ENCODE measurements around the gene BCL2L14.
"Not testable (repeated sequence)": the region's sequence is repeated elsewhere in the genome, so short reads cannot be mapped to it uniquely, and the experiment has no call there.

The BCL2L14 gene

GRCh38 chr12:12097891-12098690 lies 27.4 kb downstream of the BCL2L14 start:
- in situ Hi-C loops (cut with HindIII; ENCODE audit: low sequenced_read_pairs), result loop anchor here (25.0 kb wide), 1 partner anchor 239 kb away; no protein-coding TSS in a partner anchor

- in situ Hi-C loops (cut with HindIII; ENCODE audit: low sequenced_read_pairs), result loop anchor here (25.0 kb wide), 1 partner anchor 239 kb away; no protein-coding TSS in a partner anchor
Observed at GRCh38 chr12:12098691-12099015, 27.9 kb downstream of the BCL2L14 start.

GRCh38 chr12:12099102-12099501 lies 28.4 kb downstream of the BCL2L14 start:
- in situ Hi-C loops (cut with HindIII; ENCODE audit: low sequenced_read_pairs), result loop anchor here (25.0 kb wide), 1 partner anchor 238 kb away; no protein-coding TSS in a partner anchor

GRCh38 chr12:12107678-12108077 lies 36.9 kb downstream of the BCL2L14 start:
- in situ Hi-C loops (cut with HindIII; ENCODE audit: low sequenced_read_pairs), result no loop called here

GRCh38 chr12:12108441-12109058 lies 37.8 kb downstream of the BCL2L14 start:
- in situ Hi-C loops (cut with HindIII; ENCODE audit: low sequenced_read_pairs), result no loop called here

GRCh38 chr12:12110923-12111555 lies 40.3 kb downstream of the BCL2L14 start:
- in situ Hi-C loops (cut with HindIII; ENCODE audit: low sequenced_read_pairs), result not testable (repeated sequence)

GRCh38 chr12:12115514-12115913 lies 44.8 kb downstream of the BCL2L14 start:
- in situ Hi-C loops (cut with HindIII; ENCODE audit: low sequenced_read_pairs), result no loop called here

- in situ Hi-C loops (cut with HindIII; ENCODE audit: low sequenced_read_pairs), result no loop called here
Observed at GRCh38 chr12:12116677-12117076, 45.9 kb downstream of the BCL2L14 start.

- in situ Hi-C loops (cut with HindIII; ENCODE audit: low sequenced_read_pairs), result no loop called here
Observed at GRCh38 chr12:12121061-12121460, 50.3 kb downstream of the BCL2L14 start.

GRCh38 chr12:12123036-12123604 lies 52.4 kb downstream of the BCL2L14 start:
- in situ Hi-C loops (cut with HindIII; ENCODE audit: low sequenced_read_pairs), result no loop called here

- in situ Hi-C loops (cut with HindIII; ENCODE audit: low sequenced_read_pairs), result loop anchor here (5.0 kb wide), 2 partner anchors 36 to 39 kb away; no protein-coding TSS in a partner anchor
Observed at GRCh38 chr12:12126551-12126950, 55.8 kb downstream of the BCL2L14 start.

GRCh38 chr12:12127304-12127703 lies 56.6 kb downstream of the BCL2L14 start:
- in situ Hi-C loops (cut with HindIII; ENCODE audit: low sequenced_read_pairs), result loop anchor here (5.0 kb wide), 2 partner anchors 35 to 40 kb away; no protein-coding TSS in a partner anchor

- in situ Hi-C loops (cut with HindIII; ENCODE audit: low sequenced_read_pairs), result loop anchor here (5.0 kb wide), 2 partner anchors 34 to 41 kb away; no protein-coding TSS in a partner anchor
Observed at GRCh38 chr12:12128670-12129069, 57.9 kb downstream of the BCL2L14 start.

- in situ Hi-C loops (cut with HindIII; ENCODE audit: low sequenced_read_pairs), result no loop called here
Observed at GRCh38 chr12:12133259-12133658, 62.5 kb downstream of the BCL2L14 start.

GRCh38 chr12:12133785-12134184 lies 63.0 kb downstream of the BCL2L14 start:
- in situ Hi-C loops (cut with HindIII; ENCODE audit: low sequenced_read_pairs), result no loop called here

- in situ Hi-C loops (cut with HindIII; ENCODE audit: low sequenced_read_pairs), result no loop called here
Observed at GRCh38 chr12:12138203-12139154, 67.7 kb downstream of the BCL2L14 start.

GRCh38 chr12:12141000-12141399 lies 70.3 kb downstream of the BCL2L14 start:
- in situ Hi-C loops (cut with HindIII; ENCODE audit: low sequenced_read_pairs), result no loop called here

GRCh38 chr12:12144531-12144930 lies 73.8 kb downstream of the BCL2L14 start:
- in situ Hi-C loops (cut with HindIII; ENCODE audit: low sequenced_read_pairs), result not testable (repeated sequence)

- in situ Hi-C loops (cut with HindIII; ENCODE audit: low sequenced_read_pairs), result no loop called here
Observed at GRCh38 chr12:12147111-12147510, 76.4 kb downstream of the BCL2L14 start.

All from endothelial cell of hepatic sinusoid (primary cell).